ENCODE data around the gene KMT5B. TPM values are rescaled to one million over a fixed set of nuclear protein-coding genes. Genes with fewer than 3 reads are reported as not detected.

The KMT5B gene
- total and polyA plus RNA-seq, 10 of the 15 experiments (the other 5 are each of a cell fraction or from before 2014, with no cell fraction given), result 4.7 to 21.8 (median 18.0) TPM

DNA sequence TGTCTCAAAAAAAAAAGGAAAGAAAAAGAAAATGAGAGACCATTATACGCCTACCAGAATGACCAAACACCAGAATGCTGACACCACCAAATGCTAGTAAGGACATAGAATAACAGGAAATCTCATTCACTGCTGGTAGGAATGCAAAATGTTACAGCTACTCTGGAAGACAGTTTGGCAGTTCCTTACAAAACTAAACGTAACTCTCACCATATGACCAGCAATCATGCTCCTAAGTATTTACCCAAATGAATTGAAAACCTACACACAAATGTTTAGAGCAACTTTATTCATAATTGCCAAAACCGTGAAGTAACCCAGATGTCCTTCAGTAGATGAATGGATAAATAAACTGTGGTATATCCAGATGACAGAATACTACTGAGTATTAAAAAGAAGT, 99.1 kb downstream of the KMT5B start (continued):
- no peak for TF ChIP-seq RB1 (IDR thresholded peaks at IDR 0.05; ENCODE audit: borderline replicate concordance)
- TF ChIP-seq NFYA (IDR thresholded peaks at IDR 0.05; ENCODE audit: borderline replicate concordance, low read depth, low read length), result no peak
- TF ChIP-seq SMAD5 (IDR thresholded peaks at IDR 0.05; ENCODE audit: low read depth), result no peak
- no peak for TF ChIP-seq TARDBP (IDR thresholded peaks at IDR 0.05; ENCODE audit: borderline replicate concordance)
- TF ChIP-seq, protein P1, sequence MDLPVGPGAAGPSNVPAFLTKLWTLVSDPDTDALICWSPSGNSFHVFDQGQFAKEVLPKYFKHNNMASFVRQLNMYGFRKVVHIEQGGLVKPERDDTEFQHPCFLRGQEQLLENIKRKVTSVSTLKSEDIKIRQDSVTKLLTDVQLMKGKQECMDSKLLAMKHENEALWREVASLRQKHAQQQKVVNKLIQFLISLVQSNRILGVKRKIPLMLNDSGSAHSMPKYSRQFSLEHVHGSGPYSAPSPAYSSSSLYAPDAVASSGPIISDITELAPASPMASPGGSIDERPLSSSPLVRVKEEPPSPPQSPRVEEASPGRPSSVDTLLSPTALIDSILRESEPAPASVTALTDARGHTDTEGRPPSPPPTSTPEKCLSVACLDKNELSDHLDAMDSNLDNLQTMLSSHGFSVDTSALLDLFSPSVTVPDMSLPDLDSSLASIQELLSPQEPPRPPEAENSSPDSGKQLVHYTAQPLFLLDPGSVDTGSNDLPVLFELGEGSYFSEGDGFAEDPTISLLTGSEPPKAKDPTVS (IDR thresholded peaks at IDR 0.05; ENCODE audit: low read depth, low read length), result no peak
- TF ChIP-seq ZNF274 (IDR thresholded peaks at IDR 0.05; ENCODE audit: insufficient read depth, insufficient read length), result no peak
- TF ChIP-seq FOS (IDR thresholded peaks at IDR 0.05; ENCODE audit: borderline replicate concordance, extremely low read depth, insufficient read length), result no peak
- no peak for TF ChIP-seq RAD21 (IDR thresholded peaks at IDR 0.05; ENCODE audit: insufficient read depth, low read depth, low read length)

DNA sequence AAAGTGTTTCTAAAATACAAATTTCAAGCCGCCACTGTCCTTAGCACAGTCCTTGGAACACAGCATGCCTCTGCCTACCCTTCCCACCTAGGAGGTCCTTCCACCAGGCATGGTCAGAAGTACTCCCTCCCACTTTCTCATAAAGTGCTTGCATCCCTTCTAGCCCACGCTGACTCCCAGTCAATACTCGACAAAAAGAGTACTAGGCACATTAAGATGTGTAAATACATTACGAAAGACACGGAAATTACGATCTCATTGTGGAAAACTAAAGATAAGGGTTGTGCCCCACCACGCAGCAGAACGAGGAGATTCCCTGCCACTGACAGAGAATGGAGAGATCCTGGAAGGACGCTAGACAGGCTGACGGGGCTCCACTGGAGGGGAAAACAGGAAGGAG, 105.4 kb downstream of the KMT5B start:
- Histone ChIP-seq H3K27ac (ENCODE audit: control insufficient read depth, insufficient read depth) (no peak overlapping the region), H4K20me1 (ENCODE audit: control insufficient read depth, insufficient read depth) (no peaks in the 10 kb centered on the region; the same call in 1 of the 2 replicates), H3K4me3 (no peak overlapping the region), H2AFZ (ENCODE audit: control insufficient read depth, low read depth, low read length) (no peak overlapping the region), H3K4me2 (ENCODE audit: control insufficient read depth, insufficient read depth) (no peak overlapping the region), H3K4me1 (ENCODE audit: control insufficient read depth, insufficient read depth, low read length) (no peaks in the 10 kb centered on the region), H3K9ac (ENCODE audit: control insufficient read depth, insufficient read depth, low read length) (no peak overlapping the region), H3K79me2 (ENCODE audit: control insufficient read depth, insufficient read depth, low read length) (peaks cover 41% of the 10 kb centered on the region), H3K9me3 (replicated peaks; ENCODE audit: control insufficient read depth, insufficient read depth, low read length) (no peaks in the 10 kb centered on the region), H3K36me3 (ENCODE audit: control insufficient read depth in 2 of 2, insufficient read depth in 2 of 2, low read length in 1 of 2) (peaks cover 0 to 2% of the 10 kb centered on the region in 2 experiments; a peak in 3 of 4 replicates), H3K27me3 (replicated peaks in 1 of 2; ENCODE audit: control insufficient read depth in 2 of 2, insufficient read depth in 2 of 2, low read length in 1 of 2) (no peaks in the 10 kb centered on the region)
- FAIRE-seq, result no peak
- in situ Hi-C loops (cut with MboI), result no loop called here
- DNase-seq (ENCODE audit: low read depth, low spot score), result no peak
- ChIA-PET RAD21 (ENCODE audit: unreplicated experiment) (no interaction called here), CTCF (no interaction called here), SMC1A (ENCODE audit: uncharacterized antibody, unreplicated experiment) (interaction anchor here (1.0 kb wide), 1 partner anchor 14 kb away, joined by 3 read pairs; no protein-coding TSS in a partner anchor), POLR2A (no interaction called here)
- BruUV-seq (replicated peaks), result no TSS peak
- WGBS (ENCODE audit: insufficient coverage, insufficient replicate concordance, low lambda C conversion rate, missing lambda C conversion rate), result 98% methylated on average over 10 of the region's 10 CpGs
- no peak for ATAC-seq
- intact Hi-C loops (cut with micrococcal nuclease; ENCODE audit: unreplicated experiment), result no loop called here
- TF ChIP-seq RAD21 (IDR thresholded peaks at IDR 0.05; ENCODE audit: insufficient read depth, low read depth, low read length) (no peak), POLR2A (IDR thresholded peaks at IDR 0.05; ENCODE audit: low read depth, low read length) (no peak), CREB1 (IDR thresholded peaks at IDR 0.05; ENCODE audit: low read depth) (no peak), SREBF2 (IDR thresholded peaks at IDR 0.05; ENCODE audit: low read length) (no peak), ZSCAN29 (IDR thresholded peaks at IDR 0.05) (no peak), HDGF (IDR thresholded peaks at IDR 0.05) (no peak), CREM (IDR thresholded peaks at IDR 0.05; ENCODE audit: low read depth) (no peak), ETV6 (conservative IDR thresholded peaks at IDR 0.05 in 1 of 2, IDR thresholded peaks at IDR 0.05 in 1 of 2; ENCODE audit: borderline replicate concordance in 1 of 2, low read depth in 1 of 2) (no peak), SIN3A (IDR thresholded peaks at IDR 0.05; ENCODE audit: low read depth, low read length) (no peak)
- TF ChIP-seq, protein P2, sequence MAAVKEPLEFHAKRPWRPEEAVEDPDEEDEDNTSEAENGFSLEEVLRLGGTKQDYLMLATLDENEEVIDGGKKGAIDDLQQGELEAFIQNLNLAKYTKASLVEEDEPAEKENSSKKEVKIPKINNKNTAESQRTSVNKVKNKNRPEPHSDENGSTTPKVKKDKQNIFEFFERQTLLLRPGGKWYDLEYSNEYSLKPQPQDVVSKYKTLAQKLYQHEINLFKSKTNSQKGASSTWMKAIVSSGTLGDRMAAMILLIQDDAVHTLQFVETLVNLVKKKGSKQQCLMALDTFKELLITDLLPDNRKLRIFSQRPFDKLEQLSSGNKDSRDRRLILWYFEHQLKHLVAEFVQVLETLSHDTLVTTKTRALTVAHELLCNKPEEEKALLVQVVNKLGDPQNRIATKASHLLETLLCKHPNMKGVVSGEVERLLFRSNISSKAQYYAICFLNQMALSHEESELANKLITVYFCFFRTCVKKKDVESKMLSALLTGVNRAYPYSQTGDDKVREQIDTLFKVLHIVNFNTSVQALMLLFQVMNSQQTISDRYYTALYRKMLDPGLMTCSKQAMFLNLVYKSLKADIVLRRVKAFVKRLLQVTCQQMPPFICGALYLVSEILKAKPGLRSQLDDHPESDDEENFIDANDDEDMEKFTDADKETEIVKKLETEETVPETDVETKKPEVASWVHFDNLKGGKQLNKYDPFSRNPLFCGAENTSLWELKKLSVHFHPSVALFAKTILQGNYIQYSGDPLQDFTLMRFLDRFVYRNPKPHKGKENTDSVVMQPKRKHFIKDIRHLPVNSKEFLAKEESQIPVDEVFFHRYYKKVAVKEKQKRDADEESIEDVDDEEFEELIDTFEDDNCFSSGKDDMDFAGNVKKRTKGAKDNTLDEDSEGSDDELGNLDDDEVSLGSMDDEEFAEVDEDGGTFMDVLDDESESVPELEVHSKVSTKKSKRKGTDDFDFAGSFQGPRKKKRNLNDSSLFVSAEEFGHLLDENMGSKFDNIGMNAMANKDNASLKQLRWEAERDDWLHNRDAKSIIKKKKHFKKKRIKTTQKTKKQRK (IDR thresholded peaks at IDR 0.05; ENCODE audit: low read depth, low read length), result no peak
- TF ChIP-seq, protein P3, sequence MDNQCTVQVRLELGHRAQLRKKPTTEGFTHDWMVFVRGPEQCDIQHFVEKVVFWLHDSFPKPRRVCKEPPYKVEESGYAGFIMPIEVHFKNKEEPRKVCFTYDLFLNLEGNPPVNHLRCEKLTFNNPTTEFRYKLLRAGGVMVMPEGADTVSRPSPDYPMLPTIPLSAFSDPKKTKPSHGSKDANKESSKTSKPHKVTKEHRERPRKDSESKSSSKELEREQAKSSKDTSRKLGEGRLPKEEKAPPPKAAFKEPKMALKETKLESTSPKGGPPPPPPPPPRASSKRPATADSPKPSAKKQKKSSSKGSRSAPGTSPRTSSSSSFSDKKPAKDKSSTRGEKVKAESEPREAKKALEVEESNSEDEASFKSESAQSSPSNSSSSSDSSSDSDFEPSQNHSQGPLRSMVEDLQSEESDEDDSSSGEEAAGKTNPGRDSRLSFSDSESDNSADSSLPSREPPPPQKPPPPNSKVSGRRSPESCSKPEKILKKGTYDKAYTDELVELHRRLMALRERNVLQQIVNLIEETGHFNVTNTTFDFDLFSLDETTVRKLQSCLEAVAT (IDR thresholded peaks at IDR 0.05), result no peak
- TF ChIP-seq, protein P4, sequence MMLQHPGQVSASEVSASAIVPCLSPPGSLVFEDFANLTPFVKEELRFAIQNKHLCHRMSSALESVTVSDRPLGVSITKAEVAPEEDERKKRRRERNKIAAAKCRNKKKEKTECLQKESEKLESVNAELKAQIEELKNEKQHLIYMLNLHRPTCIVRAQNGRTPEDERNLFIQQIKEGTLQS (IDR thresholded peaks at IDR 0.05; ENCODE audit: borderline replicate concordance, extremely low read depth, low read depth, low read length), result no peak
